Liver (tissue), 9 donors: ENCODE data around the gene CTXND2. TPM values are rescaled to one million over a fixed set of nuclear protein-coding genes. Genes with fewer than 3 reads are reported as not detected.
"Not testable (repeated sequence)": the region's sequence is repeated elsewhere in the genome, so short reads cannot be mapped to it uniquely, and the experiment has no call there.

ENCODE experiments used
- DNase-seq: peaks from one replicate; pipeline ENCODE4 v3.0.0-alpha.2; 2017; ENCODE audit warnings: low spot score
- H3K27ac ChIP-seq, 2 donors: one replicate each; pipeline ENCODE4 v1.7.0; 2013; ENCODE audit warnings: inconsistent platforms in 2 of 2, low read length in 2 of 2, control low read depth in 1 of 2, low read depth in 1 of 2, mild to moderate bottlenecking in 1 of 2
- H3K27me3 ChIP-seq, 4 donors: one replicate each; pipeline versions ENCODE4 v1.6.1 to v1.7.0; 2013; ENCODE audit warnings: low read length in 3 of 4, inconsistent platforms in 1 of 4, mild to moderate bottlenecking in 1 of 4, moderate library complexity in 1 of 4; ENCODE audit not compliant: control insufficient read depth in 4 of 4, insufficient read depth in 4 of 4
- H3K36me3 ChIP-seq, 4 donors: one replicate each; pipeline versions ENCODE4 v1.6.1 to v1.7.0; 2013; ENCODE audit warnings: low read length in 3 of 4, mild to moderate bottlenecking in 3 of 4, low read depth in 1 of 4, moderate library complexity in 1 of 4; ENCODE audit not compliant: control insufficient read depth in 4 of 4, insufficient read depth in 3 of 4
- H3K4me1 ChIP-seq, 4 donors: one replicate each; pipeline versions ENCODE4 v1.6.1 to v1.7.0; 2013; ENCODE audit warnings: low read length in 3 of 4, mild to moderate bottlenecking in 3 of 4, moderate library complexity in 1 of 4; ENCODE audit not compliant: control insufficient read depth in 4 of 4, insufficient read depth in 4 of 4
- H3K4me3 ChIP-seq, 3 donors: one replicate each; pipeline versions ENCODE4 v1.6.1 to v1.7.0; 2013; ENCODE audit warnings: low read length in 3 of 3, control low read depth in 1 of 3, low read depth in 1 of 3, mild to moderate bottlenecking in 1 of 3
- H3K9ac ChIP-seq, 2 donors: one replicate each; pipeline ENCODE4 v1.7.0; 2013; ENCODE audit warnings: low read length in 2 of 2, mild to moderate bottlenecking in 2 of 2, moderate library complexity in 2 of 2, control low read depth in 1 of 2, low read depth in 1 of 2
- H3K9me3 ChIP-seq, 4 donors: one replicate each; pipeline versions ENCODE4 v1.6.1 to v1.7.0; 2013; ENCODE audit warnings: low read length in 3 of 4; ENCODE audit not compliant: control insufficient read depth in 4 of 4
- CTCF ChIP-seq: fragments of 150-350 bp; IDR thresholded peaks from 2 replicates; pipeline ENCODE4 v1.5.1; 2017; ENCODE audit warnings: improper control_type of control experiment, low read depth, low read length; ENCODE audit not compliant: missing input control
- EGR1 ChIP-seq, 2 donors: IDR thresholded peaks; 2 replicates each; pipeline ENCODE4 v1.6.1; 2016 to 2018; ENCODE audit warnings: antibody characterized with exemption in 2 of 2, low read depth in 2 of 2
- FOXA1 ChIP-seq: IDR thresholded peaks from 2 replicates; pipeline ENCODE4 v1.6.1; 2016; ENCODE audit warnings: antibody characterized with exemption
- FOXA2 ChIP-seq: IDR thresholded peaks from 2 replicates; pipeline ENCODE4 v1.6.1; 2016; ENCODE audit warnings: antibody characterized with exemption
- GABPA ChIP-seq, 2 donors: IDR thresholded peaks in 1 of 2; conservative IDR thresholded peaks in 1 of 2; 2 replicates each; pipeline ENCODE4 v1.6.1; 2016; ENCODE audit warnings: antibody characterized with exemption in 2 of 2, mild to moderate bottlenecking in 1 of 2, moderate library complexity in 1 of 2
- HNF4G ChIP-seq: IDR thresholded peaks from 2 replicates; pipeline ENCODE4 v1.6.1; 2016; ENCODE audit warnings: antibody characterized with exemption
- JUND ChIP-seq, 2 donors: IDR thresholded peaks; 2 replicates each; pipeline ENCODE4 v1.6.1; 2016; ENCODE audit warnings: antibody characterized with exemption in 2 of 2
- RAD21 ChIP-seq, 2 donors: IDR thresholded peaks; 2 replicates each; pipeline ENCODE4 v1.6.1; 2016; ENCODE audit warnings: antibody characterized with exemption in 2 of 2, mild to moderate bottlenecking in 2 of 2
- REST ChIP-seq: IDR thresholded peaks from 2 replicates; pipeline ENCODE4 v1.6.1; 2016; ENCODE audit warnings: antibody characterized with exemption, mild to moderate bottlenecking
- SP1 ChIP-seq: IDR thresholded peaks from 2 replicates; pipeline ENCODE4 v1.6.1; 2018; ENCODE audit warnings: antibody characterized with exemption, mild to moderate bottlenecking
- TAF1 ChIP-seq: conservative IDR thresholded peaks from 2 replicates; pipeline ENCODE4 v1.6.1; 2016; ENCODE audit warnings: antibody characterized with exemption, mild to moderate bottlenecking
- YY1 ChIP-seq: IDR thresholded peaks from 2 replicates; pipeline ENCODE4 v1.6.1; 2016; ENCODE audit warnings: antibody characterized with exemption, mild to moderate bottlenecking
- ZBTB33 ChIP-seq: IDR thresholded peaks from 2 replicates; pipeline ENCODE4 v1.6.1; 2016; ENCODE audit warnings: antibody characterized with exemption
- WGBS: extraction: QIAGEN DNeasy Blood & Tissue Kit; methylation state at CpG from one replicate; pipeline ENCODE4 v1.1.7; 2013; 5-methylcytosine and 5-hydroxymethylcytosine counted together
- polyA plus RNA-seq, 2 donors: library from polyadenylated mRNA; stranded (reverse) in 1 of 2; unstranded in 1 of 2; fragments of 200-250 nt in 1 of 2; fragments of >200 nt in 1 of 2; fragmentation: Nextera tagmentation in 1 of 2; extraction: Ambion mirVana in 1 of 2; gene quantifications; one replicate each; pipeline versions ENCODE4 v1.2.1 to v1.2.3, GENCODE V29; 2013 to 2015
- total RNA-seq, 2 donors: library from RNA; depleted of rRNA; stranded (reverse); fragments of >200 nt; gene quantifications; one replicate each; pipeline ENCODE4 v1.2.3, GENCODE V29; 2014
- TF ChIP-seq, protein P1 (sequence below): IDR thresholded peaks from 2 replicates; pipeline ENCODE4 v1.6.1; 2016; ENCODE audit warnings: antibody characterized with exemption
- TF ChIP-seq, protein P2 (sequence below): IDR thresholded peaks from 2 replicates; pipeline ENCODE4 v1.6.1; 2016; ENCODE audit warnings: antibody characterized with exemption
- donor health status: healthy.
- donor health status: healthy.
- donor health status: healthy.
- donor health status: healthy.
- donor health status: healthy.

The CTXND2 gene
- total RNA-seq (not detected), polyA plus RNA-seq (not detected)

DNA sequence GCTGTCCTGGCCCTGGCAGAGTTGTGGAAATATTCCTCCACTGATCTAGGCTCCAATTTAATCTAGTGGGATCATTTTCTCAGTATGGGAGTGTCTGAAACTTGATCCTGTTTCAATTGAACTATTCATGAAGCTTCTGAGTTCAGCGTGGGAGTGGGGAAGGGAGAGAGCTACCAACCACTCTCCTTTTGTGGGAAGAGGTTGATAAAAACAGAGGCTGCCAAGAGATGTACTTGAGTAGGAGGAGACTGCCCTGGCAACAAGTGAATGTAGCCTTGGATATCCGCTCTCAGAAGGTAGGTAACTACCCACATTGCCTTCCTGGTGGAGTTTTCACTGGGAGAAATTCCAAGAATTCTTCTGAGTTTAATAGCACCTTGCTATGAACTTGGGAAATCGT lies at the start of gene CTXND2:
Gene CTXND2 (plus strand): TSS at position 119 of the 400 bp plus-strand sequence. CDS start 25,179 bp downstream, outside the sequence.
- Histone ChIP-seq H3K27ac (no peak within 1 kb of the TSS), H3K4me3 (no peak within 1 kb of the TSS), H3K9me3 (no peaks in the 10 kb centered on the region), H3K27me3 (no peaks in the 10 kb centered on the region), H3K9ac (no peak within 1 kb of the TSS), H3K36me3 (no peaks in the 10 kb centered on the region), H3K4me1 (peaks cover under 1 to 5% (median 2%) of the 10 kb centered on the region in 4 donors)
- WGBS: 71% methylated on average over 3 of the region's 3 CpGs
- DNase-seq: no peak
- TF ChIP-seq FOXA1: no peak
- no peak for TF ChIP-seq HNF4G
- TF ChIP-seq EGR1 (IDR thresholded peaks at IDR 0.05; ENCODE audit: low read depth in 2 of 2): no peak
- TF ChIP-seq TAF1: no peak
- no peak for TF ChIP-seq YY1
- no peak for TF ChIP-seq JUND (IDR thresholded peaks at IDR 0.05)

DNA sequence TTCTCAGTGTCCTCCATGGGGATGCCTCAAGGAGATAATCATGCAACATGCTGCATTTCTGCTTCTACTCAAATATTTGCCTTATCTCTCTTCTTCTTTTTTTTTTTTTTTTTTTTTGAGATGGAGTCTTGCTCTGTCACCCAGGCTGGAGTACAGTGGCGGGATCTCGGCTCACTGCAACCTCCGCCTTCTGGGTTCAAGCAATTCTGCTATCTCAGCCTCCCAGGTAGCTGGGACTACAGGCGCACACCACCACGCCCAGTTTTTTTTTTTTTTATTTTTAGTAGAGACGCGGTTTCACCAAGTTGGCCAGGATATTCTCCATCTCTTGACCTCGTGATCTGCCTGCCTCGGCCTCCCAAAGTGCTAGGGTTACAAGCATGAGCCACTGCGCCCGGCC lies 46.1 kb upstream of the CTXND2 start:
- peaks cover 3 to 32% (median 16%) of the 10 kb centered on the region in 4 donors for H3K36me3 ChIP-seq
- not testable (repeated sequence) for H3K27ac ChIP-seq, H3K4me3 ChIP-seq, DNase-seq, H3K9me3 ChIP-seq, H3K27me3 ChIP-seq, H3K9ac ChIP-seq
- WGBS: 89% methylated on average over 11 of the region's 11 CpGs
- H3K4me1 ChIP-seq: peaks cover 7 to 13% (median 10%) of the 10 kb centered on the region in 4 donors

DNA sequence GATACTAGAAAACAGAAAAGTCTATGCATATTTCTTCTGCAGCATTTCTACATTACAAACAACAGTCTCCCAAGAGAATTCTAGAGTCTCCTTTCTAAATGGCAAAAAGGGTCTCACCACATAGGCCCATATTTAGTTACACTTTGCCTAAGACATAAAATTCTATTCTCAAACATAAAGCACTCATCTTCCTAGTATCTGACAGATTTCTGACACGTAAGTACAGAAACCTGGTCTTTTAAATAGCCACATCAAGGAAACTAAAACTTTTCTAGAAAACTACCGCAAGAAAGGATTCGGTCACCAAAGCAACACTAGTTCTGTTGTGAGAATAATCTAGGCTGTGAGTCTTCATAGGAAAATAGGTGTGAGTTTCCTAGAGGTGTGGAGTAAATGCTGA lies 45.3 kb upstream of the CTXND2 start:
- DNase-seq: no peak
- Histone ChIP-seq H3K4me3 (no peak overlapping the region), H3K9me3 (no peaks in the 10 kb centered on the region), H3K27ac (no peak overlapping the region), H3K9ac (no peak overlapping the region), H3K27me3 (no peaks in the 10 kb centered on the region), H3K36me3 (peaks cover 3 to 29% (median 13%) of the 10 kb centered on the region in 4 donors), H3K4me1 (peaks cover 5 to 13% (median 10%) of the 10 kb centered on the region in 4 donors)
- 97% methylated on average over 3 of the region's 3 CpGs for WGBS
- TF ChIP-seq HNF4G: no peak
- TF ChIP-seq, protein P1, sequence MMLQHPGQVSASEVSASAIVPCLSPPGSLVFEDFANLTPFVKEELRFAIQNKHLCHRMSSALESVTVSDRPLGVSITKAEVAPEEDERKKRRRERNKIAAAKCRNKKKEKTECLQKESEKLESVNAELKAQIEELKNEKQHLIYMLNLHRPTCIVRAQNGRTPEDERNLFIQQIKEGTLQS: no peak
- no peak for TF ChIP-seq FOXA1
- TF ChIP-seq CTCF: no peak
- no peak for TF ChIP-seq SP1
- TF ChIP-seq FOXA2: no peak
- no peak for TF ChIP-seq TAF1
- no peak for TF ChIP-seq GABPA (IDR thresholded peaks at IDR 0.05 in 1 of 2, conservative IDR thresholded peaks at IDR 0.05 in 1 of 2)
- TF ChIP-seq EGR1 (IDR thresholded peaks at IDR 0.05; ENCODE audit: low read depth in 2 of 2): no peak
- TF ChIP-seq ZBTB33: no peak
- no peak for TF ChIP-seq REST
- TF ChIP-seq, protein P2, sequence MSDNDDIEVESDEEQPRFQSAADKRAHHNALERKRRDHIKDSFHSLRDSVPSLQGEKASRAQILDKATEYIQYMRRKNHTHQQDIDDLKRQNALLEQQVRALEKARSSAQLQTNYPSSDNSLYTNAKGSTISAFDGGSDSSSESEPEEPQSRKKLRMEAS: no peak
- no peak for TF ChIP-seq RAD21 (IDR thresholded peaks at IDR 0.05)
- TF ChIP-seq JUND (IDR thresholded peaks at IDR 0.05): no peak
